Measurements from ENCODE around the gene FSTL4.

- TF ChIP-seq CTCF (IDR thresholded peaks at IDR 0.05; ENCODE audit: low read depth, low read length, missing input control) (no peak), HNF4G (IDR thresholded peaks at IDR 0.05) (no peak), MAX (IDR thresholded peaks at IDR 0.05) (no peak), TAF1 (conservative IDR thresholded peaks at IDR 0.05) (no peak), SP1 (IDR thresholded peaks at IDR 0.05) (no peak), RAD21 (IDR thresholded peaks at IDR 0.05) (no peak), ZBTB33 (IDR thresholded peaks at IDR 0.05) (no peak), REST (IDR thresholded peaks at IDR 0.05) (no peak), FOXA1 (IDR thresholded peaks at IDR 0.05) (no peak), RXRA (IDR thresholded peaks at IDR 0.05) (no peak), GABPA (IDR thresholded peaks at IDR 0.05 in 1 of 2, conservative IDR thresholded peaks at IDR 0.05 in 1 of 2) (no peak), YY1 (IDR thresholded peaks at IDR 0.05) (no peak)
These were observed 187.1 kb downstream of the FSTL4 start for GRCh38 chr5:133425222-133425621.

All from liver (tissue), 3 donors.